GM18951 (cell line): ENCODE results near the gene TNFAIP8L3.
"Not testable (repeated sequence)": the region's sequence is repeated elsewhere in the genome, so short reads cannot be mapped to it uniquely, and the experiment has no call there.

ENCODE experiments used
- POLR2A ChIP-seq: IDR thresholded peaks from 4 replicates; pipeline ENCODE4 v1.6.1; 2011; ENCODE audit warnings: mild to moderate bottlenecking; ENCODE audit not compliant: insufficient read length, insufficient read depth; ENCODE audit errors: extremely low read depth
- in situ Hi-C: fragments of 300-500 bp; cut with MboI; formaldehyde crosslinking; loops from one replicate; pipeline ENCODE4 v1.12.0; 2022; ENCODE audit warnings: low sequenced_read_pairs, mixed read lengths, inconsistent platforms; ENCODE audit not compliant: unreplicated experiment

Gene TNFAIP8L3

DNA sequence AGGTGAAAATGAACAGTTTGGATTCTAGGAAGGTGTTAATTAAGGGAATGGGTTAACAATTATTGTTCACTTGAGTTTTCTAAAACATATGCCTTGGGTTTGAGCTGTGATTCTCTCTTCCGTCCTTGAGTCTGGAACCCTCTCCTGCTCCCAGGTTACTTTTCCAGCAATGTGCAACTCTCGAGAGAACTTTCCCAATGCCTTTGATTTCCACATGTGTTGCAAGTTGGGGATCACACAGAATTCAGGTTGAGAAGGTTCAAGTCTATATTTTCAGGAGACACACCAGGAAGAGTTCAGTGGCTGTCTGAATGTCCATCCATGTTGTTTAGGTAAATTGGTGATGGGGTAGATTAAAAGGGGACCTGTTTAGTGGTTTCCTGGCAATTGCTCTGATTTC, 48.7 kb downstream of the TNFAIP8L3 start:
- TF ChIP-seq POLR2A, result no peak
- in situ Hi-C loops, result no loop called here

DNA sequence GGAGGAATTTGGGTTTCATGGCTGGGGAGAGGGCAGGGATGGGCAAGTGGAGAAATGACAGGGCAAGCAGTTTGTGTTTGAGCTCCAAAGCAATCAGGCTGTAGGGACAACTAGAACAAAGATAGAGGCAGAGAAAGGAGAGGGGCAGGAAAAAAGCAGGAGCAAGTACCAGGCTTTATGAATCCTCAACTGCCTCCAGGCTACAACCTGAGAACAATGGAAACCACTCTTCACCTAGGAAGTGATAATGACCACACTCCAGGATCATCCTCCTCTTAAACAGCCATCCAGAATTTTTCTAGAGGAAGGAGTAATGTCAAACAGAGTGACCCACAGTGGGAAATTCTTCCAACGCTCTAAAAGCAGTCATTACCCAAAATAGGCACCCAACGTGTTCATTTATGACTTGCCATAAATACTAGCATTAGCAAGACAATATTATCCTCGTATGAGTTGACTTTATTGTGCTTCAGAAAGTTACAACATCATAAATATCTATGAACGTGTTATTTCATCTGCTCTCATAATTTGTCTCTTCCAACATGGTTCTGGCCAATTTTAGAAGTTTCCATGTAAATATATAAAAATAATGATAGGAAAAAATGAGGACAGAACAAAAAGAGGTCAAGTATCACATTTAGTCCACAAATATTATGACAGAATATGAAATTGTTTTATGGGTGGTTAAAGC, 50.5 kb downstream of the TNFAIP8L3 start:
- in situ Hi-C loops, result no loop called here
- no peak for TF ChIP-seq POLR2A

DNA sequence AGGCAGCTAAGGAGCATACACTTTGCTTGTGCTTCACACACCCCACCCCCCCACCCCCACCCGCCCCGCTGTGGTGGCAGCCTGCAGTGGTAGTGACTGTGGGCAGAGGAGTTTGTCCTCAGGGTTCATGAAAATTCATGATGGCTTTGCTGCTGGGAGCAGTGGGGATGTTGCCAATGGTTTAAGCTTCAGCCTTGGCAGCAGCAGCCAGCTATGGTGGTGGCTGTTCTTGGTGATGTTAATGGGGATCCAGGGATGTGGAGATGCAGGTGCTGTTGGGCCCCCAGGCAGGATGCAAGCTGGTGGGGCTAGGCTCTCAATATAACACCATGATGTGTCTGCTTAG, 55.8 kb downstream of the TNFAIP8L3 start:
- in situ Hi-C loops, result no loop called here
- no peak for TF ChIP-seq POLR2A

- in situ Hi-C loops, result no loop called here
- TF ChIP-seq POLR2A, result no peak
Observed at GRCh38 chr15:51038162-51038973, 56.3 kb downstream of the TNFAIP8L3 start.

DNA sequence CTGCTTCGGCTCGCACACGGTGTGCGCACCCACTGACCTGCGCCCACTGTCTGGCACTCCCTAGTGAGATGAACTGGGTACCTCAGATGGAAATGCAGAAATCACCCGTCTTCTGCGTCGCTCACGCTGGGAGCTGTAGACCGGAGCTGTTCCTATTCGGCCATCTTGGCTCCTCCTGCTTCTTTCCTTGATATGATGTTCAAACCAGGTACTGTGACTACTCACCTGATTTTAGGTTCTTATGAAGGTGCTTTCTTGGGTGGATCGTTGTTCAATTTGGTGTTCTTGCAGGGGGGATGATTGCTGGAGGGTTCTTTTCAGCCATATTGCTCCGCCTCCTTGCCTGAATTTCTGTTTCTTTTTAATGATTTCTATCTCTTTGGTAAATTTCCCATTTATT, 57.2 kb downstream of the TNFAIP8L3 start:
- in situ Hi-C loops, result not testable (repeated sequence)

GRCh38 chr15:51030649-51031316, 63.9 kb downstream of the TNFAIP8L3 start:
- in situ Hi-C loops, result no loop called here
- no peak for TF ChIP-seq POLR2A

- in situ Hi-C loops, result no loop called here
- no peak for TF ChIP-seq POLR2A
Observed at GRCh38 chr15:51025454-51025846, 69.3 kb downstream of the TNFAIP8L3 start.

- no peak for TF ChIP-seq POLR2A
Observed at GRCh38 chr15:51024735-51025453, 69.8 kb downstream of the TNFAIP8L3 start.

GRCh38 chr15:51023499-51023898, 71.2 kb downstream of the TNFAIP8L3 start:
- in situ Hi-C loops, result no loop called here
- no peak for TF ChIP-seq POLR2A

More at GRCh38 chr15:51024735-51025453, 69.8 kb downstream of the TNFAIP8L3 start:
- in situ Hi-C loops, result no loop called here

DNA sequence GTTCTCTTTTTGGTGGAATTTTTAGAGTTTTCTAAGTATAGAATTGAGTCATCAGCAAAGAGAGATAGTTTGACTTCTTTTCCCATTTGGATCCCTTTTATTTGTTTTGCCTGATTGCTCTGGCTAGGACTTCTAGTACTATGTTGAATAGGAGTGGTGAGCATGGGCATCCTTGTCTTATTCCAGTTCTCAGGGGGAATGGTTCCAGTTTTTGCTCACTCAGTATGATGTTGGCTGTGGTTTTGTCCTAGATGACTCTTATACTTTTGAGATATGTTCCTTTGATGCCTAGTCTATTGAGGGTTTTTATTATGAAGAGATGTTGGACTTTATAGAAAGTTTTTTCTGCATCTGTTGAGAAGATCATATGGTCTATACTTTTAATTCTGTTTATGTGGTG, 72.5 kb downstream of the TNFAIP8L3 start:
- no peak for TF ChIP-seq POLR2A
- in situ Hi-C loops, result no loop called here

DNA sequence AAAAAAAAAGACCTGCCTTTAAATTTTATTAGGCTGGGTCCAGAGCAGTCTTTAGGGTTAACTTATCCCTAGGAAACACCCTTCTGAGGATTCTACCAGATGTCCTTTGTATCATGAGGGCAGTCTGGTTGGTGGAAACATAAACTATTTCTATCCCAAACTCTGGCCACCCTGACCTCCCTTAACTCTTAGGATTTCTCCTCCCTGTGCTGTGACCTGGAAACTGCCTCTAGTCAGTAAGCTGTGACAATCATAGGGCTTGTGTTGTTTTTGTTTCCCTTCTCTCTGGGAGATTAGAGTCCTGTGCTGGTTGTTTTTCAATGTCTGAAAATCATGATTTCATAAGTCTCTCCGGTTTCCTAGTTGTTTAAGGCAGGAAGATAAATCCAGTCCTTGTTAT, 78.1 kb downstream of the TNFAIP8L3 start:
- no peak for TF ChIP-seq POLR2A
- in situ Hi-C loops, result no loop called here

DNA sequence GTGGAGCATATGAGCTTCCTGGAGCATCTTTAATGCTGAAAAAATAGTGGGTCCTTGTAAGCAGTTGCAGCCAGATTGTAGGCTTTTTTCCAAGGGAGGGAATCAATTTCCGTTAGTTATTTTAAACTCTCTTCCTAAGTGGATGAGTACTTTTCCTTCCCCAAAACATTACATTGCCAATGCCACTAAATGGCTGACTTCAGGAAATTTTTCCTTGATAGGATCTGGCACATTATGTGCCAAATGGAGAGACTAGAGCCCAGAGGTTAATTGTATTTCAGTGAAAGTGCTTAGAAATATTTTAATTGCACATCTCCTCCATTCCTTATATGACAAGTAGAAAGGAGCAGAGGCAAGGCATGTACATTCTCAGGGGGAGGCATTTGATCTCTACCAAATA, 83.5 kb downstream of the TNFAIP8L3 start:
- in situ Hi-C loops, result no loop called here
- TF ChIP-seq POLR2A, result no peak

DNA sequence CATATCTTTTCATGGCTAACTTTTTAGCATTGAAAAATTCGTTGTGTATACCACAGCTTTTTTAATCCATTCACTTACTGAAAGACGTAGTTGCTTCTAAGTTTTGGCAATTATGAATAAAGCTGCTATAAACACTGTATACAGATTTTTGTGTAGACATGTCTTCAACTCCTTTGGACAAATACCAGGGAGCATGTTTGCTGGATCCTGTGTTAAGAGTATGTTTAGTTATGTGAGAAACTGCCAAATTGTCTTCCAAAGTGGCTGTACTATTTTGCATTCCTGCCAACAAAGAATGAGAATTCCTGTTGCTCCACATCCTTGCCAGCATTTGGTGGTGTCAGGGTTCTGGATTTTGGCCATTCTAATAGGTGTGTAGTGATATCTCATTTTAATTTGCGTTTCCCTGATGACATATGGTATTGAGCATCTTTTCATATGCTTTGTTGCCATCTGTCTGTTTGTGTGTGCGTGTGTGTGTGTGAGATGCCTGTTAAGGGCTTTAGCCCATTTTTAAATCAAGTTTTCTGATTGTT, 87.5 kb downstream of the TNFAIP8L3 start:
- in situ Hi-C loops, result no loop called here
- TF ChIP-seq POLR2A, result no peak
